ENCODE results near the gene CYBC1. TPM values are rescaled to one million over a fixed set of nuclear protein-coding genes. Genes with fewer than 3 reads are reported as not detected.

Gene CYBC1
- total and polyA plus RNA-seq, 3 donors from 2014 or later = 46.3 to 88.2 (median 61.1) TPM

- H3K9me3 ChIP-seq = no peaks in the 10 kb centered on the region
- H3K27me3 ChIP-seq = no peaks in the 10 kb centered on the region
- intact Hi-C loops (cut with DNase I; ENCODE audit: low total_unique reads) = loop anchor here (10.0 kb wide), 1 partner anchor 57 kb away; the partner anchor contains the start of gene TEX19
- no peaks in the 10 kb centered on the region for H3K36me3 ChIP-seq (ENCODE audit: low read depth, missing control alignments)
- 76 to 87% methylated on average over 12 to 24 of the region's 24 CpGs for WGBS, 2 donors
- TF ChIP-seq CTCF (IDR thresholded peaks at IDR 0.05) (no peak), POLR2A (IDR thresholded peaks at IDR 0.05) (no peak)
- H3K4me1 ChIP-seq = peaks cover 3% of the 10 kb centered on the region
- H3K27ac ChIP-seq = no peak overlapping the region
- DNase-seq = no peak
- no peak overlapping the region for H3K4me3 ChIP-seq
Measured at GRCh38 chr17:82411396-82412053, 39.0 kb downstream of the CYBC1 start.

- peaks cover 3% of the 10 kb centered on the region for H3K4me1 ChIP-seq
- no peak overlapping the region for H3K4me3 ChIP-seq
- DNase-seq = no peak
- H3K27ac ChIP-seq = no peak overlapping the region
- WGBS, 2 donors = 86 to 89% methylated on average over 5 to 14 of the region's 14 CpGs
- TF ChIP-seq POLR2A (IDR thresholded peaks at IDR 0.05) (no peak), CTCF (IDR thresholded peaks at IDR 0.05) (no peak)
- no peaks in the 10 kb centered on the region for H3K36me3 ChIP-seq (ENCODE audit: low read depth, missing control alignments)
- no peaks in the 10 kb centered on the region for H3K9me3 ChIP-seq
- no peaks in the 10 kb centered on the region for H3K27me3 ChIP-seq
- intact Hi-C loops (cut with DNase I; ENCODE audit: low total_unique reads) = loop anchor here (10.0 kb wide), 1 partner anchor 55 kb away; the partner anchor contains the start of gene TEX19
Measured at GRCh38 chr17:82410014-82410716, 40.4 kb downstream of the CYBC1 start.

GRCh38 chr17:82408938-82409318 is 41.6 kb downstream of the CYBC1 start:
- no peaks in the 10 kb centered on the region for H3K27me3 ChIP-seq
- intact Hi-C loops (cut with DNase I; ENCODE audit: low total_unique reads) = no loop called here
- 92 to 96% methylated on average over 18 to 21 of the region's 21 CpGs for WGBS, 2 donors
- no peaks in the 10 kb centered on the region for H3K9me3 ChIP-seq
- peaks cover 3% of the 10 kb centered on the region for H3K4me1 ChIP-seq
- no peaks in the 10 kb centered on the region for H3K36me3 ChIP-seq (ENCODE audit: low read depth, missing control alignments)
- TF ChIP-seq CTCF (IDR thresholded peaks at IDR 0.05) = no peak
- no peak for TF ChIP-seq POLR2A (IDR thresholded peaks at IDR 0.05)
- no peak for DNase-seq
- H3K4me3 ChIP-seq = no peak overlapping the region
- no peak overlapping the region for H3K27ac ChIP-seq

- no peak for DNase-seq
- TF ChIP-seq CTCF (IDR thresholded peaks at IDR 0.05) (no peak), POLR2A (IDR thresholded peaks at IDR 0.05) (no peak)
- Histone ChIP-seq H3K4me1 (peaks cover 3% of the 10 kb centered on the region), H3K36me3 (ENCODE audit: low read depth, missing control alignments) (no peaks in the 10 kb centered on the region), H3K9me3 (no peaks in the 10 kb centered on the region), H3K4me3 (no peak overlapping the region), H3K27ac (no peak overlapping the region), H3K27me3 (no peaks in the 10 kb centered on the region)
- WGBS, 2 donors = 89 to 90% methylated on average over 15 of the region's 15 CpGs
- intact Hi-C loops (cut with DNase I; ENCODE audit: low total_unique reads) = no loop called here
Measured at GRCh38 chr17:82408288-82408937, 42.1 kb downstream of the CYBC1 start.

Data from testis (tissue), 3 donors.